ENCODE measurements around the gene KRTAP9-8.
"Not testable (repeated sequence)": the region's sequence is repeated elsewhere in the genome, so short reads cannot be mapped to it uniquely, and the experiment has no call there.

The KRTAP9-8 gene

DNA sequence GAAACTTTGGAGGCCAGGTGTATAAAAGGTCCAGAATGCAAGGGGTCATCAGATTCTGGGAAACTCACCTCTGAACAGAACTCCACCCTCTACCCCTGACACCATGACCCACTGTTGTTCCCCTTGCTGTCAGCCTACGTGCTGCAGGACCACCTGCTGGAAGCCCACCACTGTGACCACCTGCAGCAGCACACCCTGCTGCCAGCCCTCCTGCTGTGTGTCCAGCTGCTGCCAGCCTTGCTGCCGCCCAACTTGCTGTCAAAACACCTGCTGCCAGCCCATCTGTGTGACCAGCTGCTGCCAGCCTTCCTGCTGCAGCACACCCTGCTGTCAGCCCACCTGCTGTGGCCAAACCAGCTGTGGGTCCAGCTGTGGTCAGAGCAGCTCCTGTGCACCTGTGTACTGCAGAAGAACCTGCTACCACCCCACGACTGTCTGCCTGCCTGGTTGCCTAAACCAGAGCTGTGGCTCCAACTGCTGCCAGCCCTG, at the start of gene KRTAP9-8:
TSS of gene KRTAP9-8 (plus strand) at position 51 of the 489 bp plus-strand sequence. CDS start at position 104, 53 bp downstream.
- DNase-seq = not testable (repeated sequence)

GRCh38 chr17:41189837-41190318, 47.9 kb upstream of the KRTAP9-8 start, which contains the start of gene KRTAP9-1:
KRTAP9-1 (plus strand) TSS chr17:41189887; CDS start chr17:41189887, 0 bp downstream.
- not testable (repeated sequence) for DNase-seq

DNA sequence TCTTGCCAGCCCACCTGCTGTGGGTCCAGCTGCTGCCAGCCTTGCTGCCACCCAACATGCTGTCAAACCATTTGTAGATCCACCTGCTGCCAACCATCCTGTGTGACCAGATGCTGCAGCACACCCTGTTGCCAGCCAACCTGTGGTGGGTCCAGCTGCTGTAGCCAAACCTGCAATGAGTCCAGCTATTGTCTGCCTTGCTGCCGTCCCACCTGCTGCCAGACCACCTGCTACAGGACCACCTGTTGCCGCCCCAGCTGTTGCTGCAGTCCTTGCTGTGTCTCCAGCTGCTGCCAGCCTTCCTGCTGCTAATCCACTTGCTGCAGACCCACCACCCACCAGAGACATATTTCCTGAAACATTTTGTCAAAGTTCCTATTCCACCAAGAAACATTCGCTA, 47.5 kb upstream of the KRTAP9-8 start:
- no peak for DNase-seq

- DNase-seq = no peak
These were observed 41.7 kb upstream of the KRTAP9-8 start for GRCh38 chr17:41196068-41196467.

- no peak for DNase-seq
These were observed 38.2 kb upstream of the KRTAP9-8 start for GRCh38 chr17:41199421-41200078.

DNA sequence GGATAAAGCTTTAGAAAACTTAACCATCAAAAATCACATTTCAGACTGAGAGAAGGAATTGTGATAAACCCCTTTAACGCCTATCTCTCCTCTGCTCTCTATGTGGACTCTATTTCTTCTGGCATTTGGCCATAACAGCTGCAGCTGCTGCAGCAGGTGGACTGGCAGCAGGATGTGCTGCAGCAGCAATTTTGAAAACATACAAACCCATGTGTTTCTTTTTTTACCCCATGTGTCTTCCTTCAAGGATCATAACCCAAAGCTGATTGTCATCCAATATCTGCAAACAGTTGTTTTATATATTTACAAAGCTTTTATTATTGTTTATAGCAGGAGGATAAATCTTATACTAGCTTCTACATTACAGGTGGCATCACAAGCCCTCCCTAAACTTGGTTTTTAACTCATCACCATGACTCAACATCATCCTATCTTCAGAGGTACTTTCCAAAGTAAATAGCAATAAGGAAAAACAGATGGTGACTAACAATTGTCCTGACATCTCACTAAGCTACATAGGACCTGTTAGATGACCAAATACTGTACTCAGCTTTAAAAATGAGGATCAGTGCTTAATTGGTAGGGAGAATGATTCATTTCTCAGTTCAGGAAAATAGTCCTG, 25.8 kb upstream of the KRTAP9-8 start:
- DNase-seq = no peak

GRCh38 chr17:41212524-41213169, 25.2 kb upstream of the KRTAP9-8 start:
- DNase-seq = no peak

DNA sequence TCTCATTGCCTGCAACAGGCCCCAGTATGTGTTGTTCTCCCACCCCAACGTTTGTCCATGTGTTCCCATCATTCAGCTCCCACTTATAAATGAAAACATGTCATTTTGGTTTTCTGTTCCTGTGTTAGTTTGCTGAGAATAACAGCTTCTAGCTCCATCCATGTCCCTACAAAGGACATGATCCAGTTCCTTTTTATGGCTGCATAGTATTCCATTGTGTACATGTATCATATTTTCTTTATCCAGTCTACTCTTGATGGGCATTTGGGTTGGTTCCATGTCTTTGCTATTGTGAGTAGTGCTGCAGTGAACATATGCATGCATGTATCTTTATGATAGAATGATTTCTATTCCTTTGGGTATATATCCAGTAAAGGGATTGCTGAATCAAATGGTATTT, 22.1 kb upstream of the KRTAP9-8 start:
- no peak for DNase-seq

DNA sequence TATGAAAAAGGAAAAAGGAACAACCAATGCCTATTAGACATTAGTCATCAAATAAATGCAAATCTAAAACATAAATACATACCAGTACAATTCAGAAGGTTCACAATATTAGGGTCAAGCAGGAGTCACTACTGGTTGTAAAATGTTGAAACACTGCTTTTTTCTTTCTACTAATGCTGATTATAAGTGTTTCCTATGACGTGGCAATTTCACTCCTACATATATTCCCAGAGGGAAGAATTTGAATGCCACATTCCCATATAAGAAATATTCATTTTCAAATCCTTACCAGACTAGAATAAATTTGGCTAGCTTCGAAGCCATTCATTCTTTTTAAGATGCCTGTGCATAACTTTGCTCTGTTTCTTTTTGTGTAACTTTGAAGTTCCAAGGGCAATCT, 14.0 kb upstream of the KRTAP9-8 start:
- DNase-seq = no peak

DNA sequence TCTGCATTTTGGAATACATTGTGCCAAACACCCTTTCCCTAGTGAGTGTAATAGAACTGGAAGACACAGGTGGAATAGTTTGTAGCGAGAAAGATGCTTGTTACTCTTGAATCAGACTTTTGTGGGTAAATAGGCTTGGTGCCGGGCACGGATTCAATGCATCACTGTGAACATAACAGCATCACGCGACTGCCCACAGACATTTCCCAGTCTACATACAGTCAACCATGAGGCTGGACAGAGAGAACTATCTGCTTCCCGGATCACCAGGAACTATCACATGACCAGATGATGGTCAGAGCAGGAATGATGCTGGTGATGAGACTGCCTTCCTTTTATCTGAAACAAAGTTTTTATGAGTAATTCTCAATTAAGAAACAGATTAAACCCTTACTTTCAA, 11.7 kb upstream of the KRTAP9-8 start:
- DNase-seq = no peak

- DNase-seq = not testable (repeated sequence)
These were observed 11.2 kb upstream of the KRTAP9-8 start, which contains the start of gene KRTAP9-2 for GRCh38 chr17:41226598-41227095. KRTAP9-2 (plus strand) TSS chr17:41226648; CDS start chr17:41226655, 7 bp downstream.

GRCh38 chr17:41230094-41230493, 7.7 kb upstream of the KRTAP9-8 start:
- no peak for DNase-seq

- DNase-seq = no peak
These were observed 6.1 kb upstream of the KRTAP9-8 start for GRCh38 chr17:41231731-41232130.

- not testable (repeated sequence) for DNase-seq
These were observed 5.2 kb upstream of the KRTAP9-8 start, which contains the start of gene KRTAP9-3 for GRCh38 chr17:41232399-41233105. KRTAP9-3 (plus strand) TSS chr17:41232449; CDS start chr17:41232502, 53 bp downstream.

GRCh38 chr17:41237116-41237515, 683 bp upstream of the KRTAP9-8 start:
- DNase-seq = not testable (repeated sequence)

- not testable (repeated sequence) for DNase-seq
These were observed 9.4 kb downstream of the KRTAP9-8 start for GRCh38 chr17:41246995-41247787.

DNA sequence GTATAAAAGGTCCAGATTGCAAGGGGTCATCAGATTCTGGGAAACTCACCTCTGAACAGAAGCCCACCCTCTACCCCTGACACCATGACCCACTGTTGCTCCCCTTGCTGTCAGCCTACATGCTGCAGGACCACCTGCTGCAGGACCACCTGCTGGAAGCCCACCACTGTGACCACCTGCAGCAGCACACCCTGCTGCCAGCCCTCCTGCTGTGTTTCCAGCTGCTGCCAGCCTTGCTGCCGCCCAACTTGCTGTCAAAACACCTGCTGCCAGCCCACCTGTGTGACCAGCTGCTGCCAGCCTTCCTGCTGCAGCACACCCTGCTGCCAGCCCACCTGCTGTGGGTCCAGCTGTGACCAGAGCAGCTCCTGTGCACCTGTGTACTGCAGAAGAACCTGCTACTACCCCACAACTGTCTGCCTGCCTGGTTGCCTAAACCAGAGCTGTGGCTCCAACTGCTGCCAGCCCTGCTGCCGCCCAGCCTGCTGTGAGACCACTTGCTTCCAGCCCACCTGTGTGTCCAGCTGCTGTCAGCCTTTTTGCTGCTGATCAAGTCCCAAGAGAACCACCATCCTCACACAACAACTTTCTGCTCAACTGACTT, 11.9 kb downstream of the KRTAP9-8 start, which contains the start of gene KRTAP9-4:
TSS of gene KRTAP9-4 (plus strand) at position 51 of the 604 bp plus-strand sequence. CDS start at position 85, 34 bp downstream.
- not testable (repeated sequence) for DNase-seq

DNA sequence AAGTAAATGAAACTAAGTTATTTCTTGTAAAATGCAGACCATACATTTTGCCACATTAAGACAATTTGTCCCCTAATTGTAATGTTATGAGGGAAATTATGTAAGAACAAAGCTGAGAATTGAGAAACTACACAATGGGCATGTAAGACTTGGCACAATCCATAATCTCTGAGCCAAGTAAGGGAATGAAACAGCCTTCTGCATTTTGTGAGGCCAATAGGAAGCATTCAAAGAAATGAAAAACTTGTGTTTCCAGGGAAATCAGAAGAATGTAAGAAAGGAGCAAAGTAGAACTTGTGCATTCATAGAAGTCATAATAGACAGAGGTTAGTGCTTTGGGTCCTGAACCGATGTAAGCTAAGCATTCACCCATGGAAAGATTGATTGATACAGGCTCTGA, 13.5 kb downstream of the KRTAP9-8 start:
- DNase-seq = no peak

DNA sequence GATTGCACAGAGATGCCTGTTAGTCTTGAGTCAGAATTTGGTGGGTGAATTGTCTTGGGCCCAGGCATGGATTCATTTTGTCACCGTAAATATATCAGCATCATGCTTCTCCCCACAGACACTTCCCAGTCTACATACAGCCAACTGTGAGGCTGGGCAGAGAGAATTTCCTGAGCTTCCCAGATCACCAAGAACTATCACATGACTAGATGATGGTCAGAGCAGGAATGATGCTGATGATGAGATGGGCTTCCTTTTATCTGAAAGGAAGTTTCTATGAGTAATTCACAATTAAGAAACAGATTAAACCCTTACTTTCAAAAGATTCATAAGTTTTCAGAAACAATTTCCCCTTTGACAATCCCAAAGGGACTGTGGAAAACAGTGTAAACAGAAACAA, 17.1 kb downstream of the KRTAP9-8 start:
- DNase-seq = no peak

- not testable (repeated sequence) for DNase-seq
These were observed 17.8 kb downstream of the KRTAP9-8 start, which contains the start of gene KRTAP9-9 for GRCh38 chr17:41255381-41256290. KRTAP9-9 (plus strand) TSS chr17:41255384.
